Ascending aorta (tissue), 2 donors: ENCODE measurements around the gene DDX39A. TPM values are rescaled to one million over a fixed set of nuclear protein-coding genes. Genes with fewer than 3 reads are reported as not detected.

Experiments
- DNase-seq, 2 donors: peaks; one replicate each; pipeline ENCODE4 v3.0.0-alpha.2; 2019; ENCODE audit warnings: low spot score in 2 of 2
- H3K27ac ChIP-seq, 2 donors: fragments of 200-600 bp; sonication (generic); one replicate each; pipeline ENCODE4 v1.5.1; 2016 to 2017; ENCODE audit warnings: mild to moderate bottlenecking in 1 of 2
- H3K27me3 ChIP-seq: fragments of 200-600 bp; sonication (generic); one replicate; pipeline ENCODE4 v1.5.1; 2017
- H3K36me3 ChIP-seq, 2 donors: fragments of 200-600 bp; sonication (generic); one replicate each; pipeline ENCODE4 v1.5.1; 2016
- H3K4me1 ChIP-seq, 2 donors: fragments of 200-600 bp; sonication (generic); one replicate each; pipeline ENCODE4 v1.5.1; 2016 to 2017; ENCODE audit warnings: mild to moderate bottlenecking in 1 of 2
- H3K4me3 ChIP-seq, 2 donors: fragments of 200-600 bp; sonication (generic); one replicate each; pipeline ENCODE4 v1.5.1; 2016 to 2017; ENCODE audit warnings: mild to moderate bottlenecking in 1 of 2
- H3K9me3 ChIP-seq, 2 donors: fragments of 200-600 bp; sonication (generic); one replicate each; pipeline ENCODE4 v1.5.1; 2016
- intact Hi-C: fragments of 100-400 bp; cut with DNase I; formaldehyde crosslinking; loops from one replicate; pipeline ENCODE4 v1.15.1; 2023
- total RNA-seq: library from RNA; depleted of rRNA; stranded (reverse); fragments of >200 nt; gene quantifications from one replicate; pipeline ENCODE4 v1.1.0, GENCODE V29; 2016
- TF ChIP-seq, protein P1 (sequence below), 3 experiments: fragments of 200-600 bp in 2 of 3; fragments of 450-650 bp in 1 of 3; sonication (generic) in 2 of 3; IDR thresholded peaks; one replicate each; pipeline ENCODE4 v1.5.1; 2016 to 2019; ENCODE audit warnings: antibody characterized with exemption in 3 of 3, mild to moderate bottlenecking in 1 of 3, moderate library complexity in 1 of 3

The DDX39A gene
- total RNA-seq, 1 donor from 2014 or later = 83.4 TPM

DNA sequence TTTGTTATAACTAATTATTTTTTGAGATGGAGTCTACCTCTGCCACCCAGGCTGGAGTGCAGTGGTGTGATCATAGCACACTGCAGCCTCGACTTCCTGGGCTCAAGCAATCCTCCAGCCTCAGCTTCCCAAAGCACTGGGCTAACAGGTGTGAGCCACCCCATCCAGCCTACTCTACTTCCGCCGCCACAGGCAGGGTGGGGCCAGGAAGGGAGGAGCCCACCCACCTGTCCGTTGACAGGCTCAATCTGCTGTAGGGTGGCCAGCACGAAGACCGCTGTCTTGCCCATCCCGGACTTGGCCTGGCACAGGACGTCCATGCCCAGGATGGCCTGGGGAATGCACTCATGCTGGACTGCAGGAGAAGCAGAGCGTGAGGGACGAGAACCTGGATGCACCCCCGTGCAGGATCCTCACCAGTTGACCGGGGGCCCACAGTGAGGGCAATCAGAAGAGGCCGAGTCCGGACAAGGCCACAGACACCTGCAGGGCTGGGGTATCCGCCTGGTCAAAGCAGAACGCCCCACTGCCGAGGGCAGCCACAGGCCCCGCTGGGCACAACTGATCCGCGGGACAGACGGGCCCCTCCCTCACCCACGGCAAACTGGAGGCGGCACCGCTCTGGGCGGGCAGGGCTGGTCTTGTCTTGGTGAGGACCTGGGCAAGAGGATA, 6.7 kb downstream of the DDX39A start:
- Histone ChIP-seq H3K4me1 (peaks cover 4 to 16% of the 10 kb centered on the region in 2 donors), H3K27me3 (no peaks in the 10 kb centered on the region), H3K9me3 (no peaks in the 10 kb centered on the region), H3K27ac (no peak overlapping the region), H3K4me3 (no peak overlapping the region), H3K36me3 (peaks cover 55 to 59% of the 10 kb centered on the region in 2 donors)
- TF ChIP-seq, protein P1, sequence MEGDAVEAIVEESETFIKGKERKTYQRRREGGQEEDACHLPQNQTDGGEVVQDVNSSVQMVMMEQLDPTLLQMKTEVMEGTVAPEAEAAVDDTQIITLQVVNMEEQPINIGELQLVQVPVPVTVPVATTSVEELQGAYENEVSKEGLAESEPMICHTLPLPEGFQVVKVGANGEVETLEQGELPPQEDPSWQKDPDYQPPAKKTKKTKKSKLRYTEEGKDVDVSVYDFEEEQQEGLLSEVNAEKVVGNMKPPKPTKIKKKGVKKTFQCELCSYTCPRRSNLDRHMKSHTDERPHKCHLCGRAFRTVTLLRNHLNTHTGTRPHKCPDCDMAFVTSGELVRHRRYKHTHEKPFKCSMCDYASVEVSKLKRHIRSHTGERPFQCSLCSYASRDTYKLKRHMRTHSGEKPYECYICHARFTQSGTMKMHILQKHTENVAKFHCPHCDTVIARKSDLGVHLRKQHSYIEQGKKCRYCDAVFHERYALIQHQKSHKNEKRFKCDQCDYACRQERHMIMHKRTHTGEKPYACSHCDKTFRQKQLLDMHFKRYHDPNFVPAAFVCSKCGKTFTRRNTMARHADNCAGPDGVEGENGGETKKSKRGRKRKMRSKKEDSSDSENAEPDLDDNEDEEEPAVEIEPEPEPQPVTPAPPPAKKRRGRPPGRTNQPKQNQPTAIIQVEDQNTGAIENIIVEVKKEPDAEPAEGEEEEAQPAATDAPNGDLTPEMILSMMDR (IDR thresholded peaks at IDR 0.05) = no peak
- intact Hi-C loops = no loop called here
- no peak for DNase-seq

DNA sequence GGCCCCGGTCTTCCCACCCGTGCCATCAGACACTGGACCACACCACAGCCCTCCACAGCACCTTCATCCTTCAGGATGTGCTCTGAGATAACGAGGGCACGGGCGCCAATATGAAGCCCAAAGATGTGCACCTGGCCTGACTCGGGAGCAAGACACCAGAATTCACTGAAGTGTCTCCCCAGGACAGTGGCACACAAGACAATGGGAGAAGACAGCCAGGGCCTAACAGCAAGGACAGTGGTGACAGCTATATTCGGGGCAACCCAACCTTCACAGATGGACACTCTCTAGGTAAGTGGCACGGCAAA, 7.2 kb downstream of the DDX39A start:
- no peaks in the 10 kb centered on the region for H3K27me3 ChIP-seq
- intact Hi-C loops = no loop called here
- TF ChIP-seq, protein P1 (IDR thresholded peaks at IDR 0.05) = no peak
- H3K4me3 ChIP-seq = no peak overlapping the region
- H3K27ac ChIP-seq = no peak overlapping the region
- H3K9me3 ChIP-seq = no peaks in the 10 kb centered on the region
- peaks cover 4 to 12% of the 10 kb centered on the region in 2 donors for H3K4me1 ChIP-seq
- no peak for DNase-seq
- H3K36me3 ChIP-seq = peaks cover 61 to 64% of the 10 kb centered on the region in 2 donors

DNA sequence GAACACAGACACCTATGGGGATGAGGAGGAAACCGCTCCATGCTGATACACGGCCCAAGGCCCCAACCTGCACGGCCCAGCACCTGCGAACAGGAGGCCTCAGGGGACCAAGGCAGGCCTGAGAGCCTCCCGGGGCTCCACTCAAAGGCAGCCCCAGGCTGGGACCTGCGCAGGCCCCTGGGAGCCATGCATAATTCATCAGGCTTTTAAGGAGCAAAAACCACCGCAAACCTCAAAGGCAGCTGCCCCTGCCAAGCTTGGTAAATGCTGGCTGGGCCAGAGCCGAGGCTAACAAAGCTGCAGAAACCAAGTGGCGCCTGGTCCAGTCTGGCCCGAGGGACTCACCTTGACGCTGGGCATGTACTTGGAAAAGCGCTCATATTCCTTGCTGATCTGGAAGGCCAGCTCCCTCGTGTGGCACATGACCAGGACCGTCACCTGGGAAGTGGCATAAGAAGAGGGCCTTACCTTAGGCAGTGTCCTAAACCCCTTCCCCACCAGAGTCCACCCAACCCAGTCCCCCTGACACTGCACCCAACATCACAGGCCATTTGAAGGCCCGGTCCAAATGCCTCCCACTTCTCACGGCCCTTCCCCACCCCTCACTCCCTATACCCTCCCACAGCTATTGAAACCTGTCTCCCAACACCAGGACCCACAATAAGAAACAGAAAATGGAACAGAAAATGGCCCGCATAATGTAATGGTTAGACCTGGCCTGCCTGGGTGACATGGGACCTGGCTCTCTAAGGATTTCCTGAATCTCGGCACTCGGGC, 7.8 kb downstream of the DDX39A start:
- no peaks in the 10 kb centered on the region for H3K9me3 ChIP-seq

GRCh38 chr19:14410091-14411051, 8.8 kb downstream of the DDX39A start:
- no peaks in the 10 kb centered on the region for H3K27me3 ChIP-seq
- intact Hi-C loops = no loop called here
- no peaks in the 10 kb centered on the region for H3K9me3 ChIP-seq
- no peak overlapping the region for H3K4me3 ChIP-seq
- peaks cover 72 to 80% of the 10 kb centered on the region in 2 donors for H3K36me3 ChIP-seq
- TF ChIP-seq, protein P1 (IDR thresholded peaks at IDR 0.05) = no peak
- no peak overlapping the region for H3K27ac ChIP-seq
- no peak for DNase-seq
- peaks cover 0 to 15% of the 10 kb centered on the region in 2 donors for H3K4me1 ChIP-seq

More for the DNA sequence above, 7.8 kb downstream of the DDX39A start:
- H3K27me3 ChIP-seq = no peaks in the 10 kb centered on the region
- peaks cover 0 to 13% of the 10 kb centered on the region in 2 donors for H3K4me1 ChIP-seq
- no peak overlapping the region for H3K27ac ChIP-seq
- intact Hi-C loops = no loop called here
- TF ChIP-seq, protein P1 (IDR thresholded peaks at IDR 0.05) = no peak
- DNase-seq = no peak
- H3K4me3 ChIP-seq = no peak overlapping the region
- H3K36me3 ChIP-seq = peaks cover 66 to 70% of the 10 kb centered on the region in 2 donors
